Gastroesophageal sphincter (tissue), 3 donors: Measurements from ENCODE around the gene CEP164.

Source experiments
- EP300 ChIP-seq: sonication (generic); formaldehyde crosslinking; IDR thresholded peaks from one replicate; pipeline ENCODE4 v1.6.1; 2017; ENCODE audit warnings: antibody characterized with exemption, mild to moderate bottlenecking
- POLR2A ChIP-seq, 2 donors: fragments of 450-650 bp; IDR thresholded peaks; one replicate each; pipeline ENCODE4 v1.6.1; 2017; ENCODE audit warnings: antibody characterized with exemption in 2 of 2, mild to moderate bottlenecking in 2 of 2, moderate library complexity in 1 of 2
- TF ChIP-seq, protein P1 (sequence below), 4 experiments: fragments of 200-600 bp in 2 of 4; fragments of 450-650 bp in 2 of 4; sonication (generic) in 1 of 4; IDR thresholded peaks; one replicate each; pipeline ENCODE4 v1.5.1; 2017 to 2019; ENCODE audit warnings: antibody characterized with exemption in 4 of 4, mild to moderate bottlenecking in 2 of 4, moderate library complexity in 2 of 4

DNA sequence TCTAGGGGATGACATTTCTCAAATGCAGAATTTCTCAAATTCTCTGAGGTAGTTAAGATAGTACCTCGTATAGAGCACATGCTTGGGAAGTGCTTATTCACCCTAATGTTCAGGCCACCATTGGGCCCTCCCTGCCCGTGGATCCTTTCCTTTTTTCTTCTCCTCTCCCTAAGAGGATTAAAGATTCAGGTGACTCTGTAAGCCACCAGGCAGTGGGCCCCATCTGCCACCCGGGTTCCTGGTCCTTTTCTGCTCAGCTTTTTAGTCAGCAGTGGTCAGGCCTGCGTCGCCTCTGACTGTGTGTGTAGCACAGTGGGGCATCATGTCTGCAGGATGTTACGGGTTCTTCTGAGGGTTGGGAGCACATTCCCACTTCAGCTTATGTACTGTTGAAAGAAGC, 7.2 kb downstream of the CEP164 start:
- TF ChIP-seq, protein P1, sequence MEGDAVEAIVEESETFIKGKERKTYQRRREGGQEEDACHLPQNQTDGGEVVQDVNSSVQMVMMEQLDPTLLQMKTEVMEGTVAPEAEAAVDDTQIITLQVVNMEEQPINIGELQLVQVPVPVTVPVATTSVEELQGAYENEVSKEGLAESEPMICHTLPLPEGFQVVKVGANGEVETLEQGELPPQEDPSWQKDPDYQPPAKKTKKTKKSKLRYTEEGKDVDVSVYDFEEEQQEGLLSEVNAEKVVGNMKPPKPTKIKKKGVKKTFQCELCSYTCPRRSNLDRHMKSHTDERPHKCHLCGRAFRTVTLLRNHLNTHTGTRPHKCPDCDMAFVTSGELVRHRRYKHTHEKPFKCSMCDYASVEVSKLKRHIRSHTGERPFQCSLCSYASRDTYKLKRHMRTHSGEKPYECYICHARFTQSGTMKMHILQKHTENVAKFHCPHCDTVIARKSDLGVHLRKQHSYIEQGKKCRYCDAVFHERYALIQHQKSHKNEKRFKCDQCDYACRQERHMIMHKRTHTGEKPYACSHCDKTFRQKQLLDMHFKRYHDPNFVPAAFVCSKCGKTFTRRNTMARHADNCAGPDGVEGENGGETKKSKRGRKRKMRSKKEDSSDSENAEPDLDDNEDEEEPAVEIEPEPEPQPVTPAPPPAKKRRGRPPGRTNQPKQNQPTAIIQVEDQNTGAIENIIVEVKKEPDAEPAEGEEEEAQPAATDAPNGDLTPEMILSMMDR (IDR thresholded peaks at IDR 0.05), result no peak
- TF ChIP-seq EP300, result no peak
- no peak for TF ChIP-seq POLR2A (IDR thresholded peaks at IDR 0.05)
